GM21390 (cell line): ENCODE data around the gene SNX5.

ENCODE experiments used
- ATAC-seq: cut with Tn5 transposase; IDR thresholded peaks from one replicate; pipeline ENCODE4 v1.9.1; 2021; ENCODE audit not compliant: unreplicated experiment

SNX5 gene

GRCh38 chr20:17921774-17922173, 46.8 kb downstream of the SNX5 start:
- ATAC-seq: no peak

GRCh38 chr20:17919149-17919548, 49.4 kb downstream of the SNX5 start:
- ATAC-seq: no peak

- no peak for ATAC-seq
These were observed 50.6 kb downstream of the SNX5 start for GRCh38 chr20:17917832-17918618.

- no peak for ATAC-seq
These were observed 52.1 kb downstream of the SNX5 start for GRCh38 chr20:17916433-17916891.

GRCh38 chr20:17914957-17915356, 53.6 kb downstream of the SNX5 start:
- ATAC-seq: no peak

GRCh38 chr20:17912916-17913315, 55.7 kb downstream of the SNX5 start:
- ATAC-seq: no peak

GRCh38 chr20:17911927-17912326, 56.7 kb downstream of the SNX5 start:
- ATAC-seq: no peak

- ATAC-seq: no peak
These were observed 57.7 kb downstream of the SNX5 start for GRCh38 chr20:17910828-17911294.

- ATAC-seq: no peak
These were observed 58.7 kb downstream of the SNX5 start for GRCh38 chr20:17909869-17910321.

- ATAC-seq: no peak
These were observed 63.0 kb downstream of the SNX5 start for GRCh38 chr20:17905544-17905943.

- peak; percentile 63 for ATAC-seq
These were observed 64.6 kb downstream of the SNX5 start for GRCh38 chr20:17904027-17904426.

- ATAC-seq: no peak
These were observed 66.0 kb downstream of the SNX5 start for GRCh38 chr20:17902531-17903083.

- ATAC-seq: no peak
These were observed 66.6 kb downstream of the SNX5 start for GRCh38 chr20:17901971-17902370.

- no peak for ATAC-seq
These were observed 70.0 kb downstream of the SNX5 start for GRCh38 chr20:17898548-17898994.

GRCh38 chr20:17897566-17898307, 70.9 kb downstream of the SNX5 start:
- ATAC-seq: no peak

GRCh38 chr20:17896771-17897369, 71.7 kb downstream of the SNX5 start:
- ATAC-seq: no peak

- ATAC-seq: no peak
These were observed 72.3 kb downstream of the SNX5 start for GRCh38 chr20:17896193-17896723.

GRCh38 chr20:17895641-17896171, 72.9 kb downstream of the SNX5 start:
- ATAC-seq: peak; percentile 43

- ATAC-seq: no peak
These were observed 75.1 kb downstream of the SNX5 start for GRCh38 chr20:17893445-17893844.

GRCh38 chr20:17892189-17892938, 76.2 kb downstream of the SNX5 start:
- ATAC-seq: no peak
